SK-N-SH (cell line): ENCODE data around the gene FRMD4B.

Source experiments
- CTCF ChIP-seq: fragments of 200-600 bp; sonication (generic); IDR thresholded peaks from 2 replicates; pipeline ENCODE4 v1.6.1; 2017; ENCODE audit warnings: antibody characterized with exemption, mild to moderate bottlenecking, moderate library complexity
- EP300 ChIP-seq, 2 experiments: IDR thresholded peaks; 2 replicates each; pipeline versions ENCODE4 v1.4.0 to v1.6.1; 2012; ENCODE audit warnings: borderline replicate concordance in 1 of 2, low read depth in 1 of 2, low read length in 1 of 2
- FOXJ3 ChIP-seq: sonication (generic); formaldehyde crosslinking; IDR thresholded peaks from 2 replicates; pipeline ENCODE4 v1.5.1; 2020; ENCODE audit warnings: mild to moderate bottlenecking, missing genetic modification reagents
- FOXM1 ChIP-seq: IDR thresholded peaks from 2 replicates; pipeline ENCODE4 v1.4.0; 2012; ENCODE audit warnings: low read depth, mild to moderate bottlenecking
- RAD21 ChIP-seq: IDR thresholded peaks from 2 replicates; pipeline ENCODE4 v1.6.1; 2012; ENCODE audit warnings: mild to moderate bottlenecking, low read length
- REST ChIP-seq: IDR thresholded peaks from 2 replicates; pipeline ENCODE4 v1.6.1; 2012; ENCODE audit warnings: mild to moderate bottlenecking, low read depth, low read length, moderate library complexity
- RFX5 ChIP-seq: IDR thresholded peaks from 2 replicates; pipeline ENCODE4 v1.6.1; 2012; ENCODE audit warnings: mild to moderate bottlenecking, improper control_type of control experiment, low read length
- SIN3A ChIP-seq: IDR thresholded peaks from 2 replicates; pipeline ENCODE4 v1.6.1; 2012; ENCODE audit warnings: low read depth, mild to moderate bottlenecking, low read length, moderate library complexity, borderline replicate concordance
- SMC3 ChIP-seq: IDR thresholded peaks from 2 replicates; pipeline ENCODE4 v1.6.1; 2012; ENCODE audit warnings: low read depth, low read length, improper control_type of control experiment
- USF2 ChIP-seq: fragments of 150-350 bp; IDR thresholded peaks from 2 replicates; pipeline ENCODE4 v1.6.1; 2017; ENCODE audit warnings: antibody characterized with exemption, low read length, low read depth, borderline replicate concordance
- YY1 ChIP-seq: IDR thresholded peaks from 2 replicates; pipeline ENCODE4 v1.4.0; 2012; ENCODE audit warnings: low read depth, mild to moderate bottlenecking
- ZBTB33 ChIP-seq: IDR thresholded peaks from 2 replicates; pipeline ENCODE4 v1.4.0; 2012; ENCODE audit warnings: low read depth, borderline replicate concordance

- TF ChIP-seq ZBTB33: no peak
- no peak for TF ChIP-seq SMC3
- no peak for TF ChIP-seq RAD21
- no peak for TF ChIP-seq USF2
- no peak for TF ChIP-seq CTCF
- TF ChIP-seq SIN3A: no peak
- no peak for TF ChIP-seq RFX5
- TF ChIP-seq FOXM1: no peak
- TF ChIP-seq EP300 (IDR thresholded peaks at IDR 0.05; ENCODE audit: borderline replicate concordance in 1 of 2, low read depth in 1 of 2, low read length in 1 of 2): 0 out of 4 replicates have a peak, but pooled peaks of 1 of the 2 experiments have one; percentile 17
- no peak for TF ChIP-seq YY1
- TF ChIP-seq REST: no peak
- TF ChIP-seq FOXJ3 (CRISPR knock-in tag): no peak
Observed at GRCh38 chr3:69368129-69368741, 17.7 kb downstream of the FRMD4B start.
